Endometrial microvascular endothelial cells (primary cell): ENCODE measurements around the gene GRHL3. TPM values are rescaled to one million over a fixed set of nuclear protein-coding genes. Genes with fewer than 3 reads are reported as not detected.

Experiments used
- in situ Hi-C: cut with HindIII; loops from 2 replicates; pipeline ENCODE4 v1.10.0; 2017; ENCODE audit warnings: low sequenced_read_pairs, low pct_unique_long_range_greater_than_20kb; ENCODE audit errors: inconsistent ontology term
- total RNA-seq: library from RNA; depleted of rRNA; stranded (reverse); fragments of >200 nt; gene quantifications from one replicate; pipeline ENCODE4 v1.2.3, GENCODE V29; 2015; ENCODE audit errors: inconsistent ontology term

The GRHL3 gene
- total RNA-seq, 1 donor from 2014 or later = not detected

GRCh38 chr1:24361811-24362210 is 42.7 kb downstream of the GRHL3 start:
- in situ Hi-C loops = no loop called here

DNA sequence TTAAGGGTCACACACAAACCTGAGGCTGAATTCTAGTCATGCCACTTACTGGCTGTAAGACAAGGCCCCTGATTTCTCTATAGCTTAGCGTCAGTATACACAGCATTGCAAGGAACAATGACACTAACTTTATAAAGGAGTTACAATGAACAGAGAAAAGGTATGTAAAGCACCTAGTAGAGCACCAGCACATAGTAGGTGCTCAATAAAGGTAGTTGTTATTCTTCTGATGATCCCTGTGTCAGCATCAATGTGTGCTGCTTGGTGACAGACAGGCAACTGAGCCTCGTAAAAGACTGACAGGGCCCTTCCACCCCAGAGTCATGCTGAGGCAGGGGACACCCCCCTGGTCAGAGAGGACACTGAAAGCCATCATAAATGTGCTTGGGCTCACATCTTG is 43.2 kb downstream of the GRHL3 start:
- in situ Hi-C loops = no loop called here

- in situ Hi-C loops = no loop called here
These were observed 43.9 kb downstream of the GRHL3 start for GRCh38 chr1:24362982-24363614.

- in situ Hi-C loops = no loop called here
These were observed 44.8 kb downstream of the GRHL3 start for GRCh38 chr1:24363994-24364393.

DNA sequence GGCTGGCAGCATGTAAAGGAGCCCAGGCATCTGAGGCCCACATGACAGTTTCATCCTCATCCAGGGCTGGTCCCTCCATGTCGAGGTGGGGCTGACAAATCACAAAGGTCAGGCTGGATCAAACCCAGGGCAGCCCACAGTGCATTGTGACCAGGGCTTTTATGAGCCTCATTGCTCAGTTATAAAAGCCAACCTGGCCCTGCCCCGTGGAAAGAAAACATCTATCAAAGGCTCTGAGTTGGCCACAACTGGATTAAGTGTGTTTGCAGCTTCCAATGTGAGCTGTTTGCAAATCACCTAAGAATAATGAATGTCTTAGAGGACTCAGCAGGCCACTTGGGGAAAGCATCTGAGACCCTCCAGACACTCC is 45.4 kb downstream of the GRHL3 start:
- in situ Hi-C loops = no loop called here

DNA sequence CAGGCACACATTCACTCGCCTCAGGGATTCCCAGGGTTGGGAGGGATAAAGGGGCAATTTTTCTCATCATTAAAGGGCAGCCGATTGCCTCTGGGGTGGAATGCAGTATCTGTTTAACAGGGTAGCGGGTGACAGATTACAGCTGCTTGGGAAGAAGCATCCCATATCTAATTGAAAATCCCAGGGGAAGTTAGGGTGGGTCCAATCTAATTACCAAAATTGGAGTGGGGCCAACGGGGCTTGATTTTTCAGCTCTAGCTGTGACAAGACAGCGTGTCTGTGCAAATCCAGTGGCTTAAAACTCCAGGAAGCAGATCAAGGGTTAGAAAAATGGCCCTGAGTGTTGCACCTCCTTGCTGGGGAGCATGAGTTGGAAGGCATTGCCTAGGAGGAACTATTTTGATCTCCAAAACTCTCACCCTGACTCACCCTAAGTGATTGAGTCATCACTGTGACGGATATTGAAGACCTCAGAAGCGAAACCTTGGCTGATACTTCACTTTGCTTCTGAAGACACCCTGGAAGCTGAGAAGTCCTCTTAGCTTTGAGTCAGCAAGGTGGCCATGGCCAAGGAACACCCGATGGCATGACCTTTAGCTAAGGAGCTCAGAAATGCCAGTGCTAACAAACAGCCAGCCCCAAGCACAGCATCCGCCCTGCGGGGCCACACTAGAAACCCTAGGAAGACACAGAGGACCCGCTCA is 46.0 kb downstream of the GRHL3 start:
- in situ Hi-C loops = no loop called here

- in situ Hi-C loops = no loop called here
These were observed 47.5 kb downstream of the GRHL3 start for GRCh38 chr1:24366707-24367106.

GRCh38 chr1:24369199-24369598 is 50.0 kb downstream of the GRHL3 start:
- in situ Hi-C loops = no loop called here

- in situ Hi-C loops = no loop called here
These were observed 50.6 kb downstream of the GRHL3 start for GRCh38 chr1:24369801-24370200.

GRCh38 chr1:24373044-24373443 is 53.9 kb downstream of the GRHL3 start:
- in situ Hi-C loops = no loop called here

GRCh38 chr1:24373710-24374109 is 54.6 kb downstream of the GRHL3 start:
- in situ Hi-C loops = no loop called here

DNA sequence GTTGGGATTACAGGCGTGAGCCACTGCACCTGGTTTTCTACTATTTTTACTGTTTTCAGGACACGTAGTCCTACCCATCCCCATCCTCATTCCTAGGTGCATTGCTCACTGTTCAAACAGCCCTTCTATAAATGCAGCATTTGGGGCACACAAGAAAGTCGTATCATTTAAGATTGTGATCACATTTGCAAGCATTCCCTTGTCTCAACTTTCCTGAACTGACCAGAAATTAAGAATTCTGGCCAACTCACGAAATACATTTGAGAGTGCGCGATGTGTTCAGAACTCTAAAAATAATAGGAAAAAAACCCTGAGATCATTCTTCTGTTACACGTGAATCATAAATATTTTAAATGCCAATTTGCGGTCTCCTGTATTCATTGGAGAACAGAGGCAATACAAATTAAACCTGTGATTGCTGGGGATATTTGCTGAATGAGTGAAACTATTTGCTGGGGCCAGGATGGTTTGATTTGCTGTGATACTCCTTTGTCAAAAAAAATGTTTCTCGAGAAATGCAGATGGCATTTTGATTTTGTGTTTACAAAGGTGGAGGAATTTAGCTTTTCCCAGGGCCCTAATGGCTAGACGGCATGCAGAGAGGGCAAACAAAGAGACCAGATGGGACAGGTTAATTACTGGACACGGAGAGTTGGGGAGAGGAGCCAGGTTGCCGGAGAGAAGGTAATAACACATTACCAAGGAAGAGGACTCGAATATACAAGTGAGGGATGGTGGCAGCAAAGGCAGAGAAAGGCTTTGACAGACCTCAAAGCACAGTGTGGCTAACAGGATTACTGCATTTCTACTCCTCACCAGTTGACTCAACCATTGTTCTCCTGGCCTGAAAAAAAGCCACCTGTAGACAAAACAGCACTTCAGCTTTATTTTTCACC is 56.0 kb downstream of the GRHL3 start:
- in situ Hi-C loops = no loop called here

- in situ Hi-C loops = no loop called here
These were observed 60.7 kb downstream of the GRHL3 start for GRCh38 chr1:24379733-24380315.

GRCh38 chr1:24380508-24380907 is 61.4 kb downstream of the GRHL3 start:
- in situ Hi-C loops = no loop called here

DNA sequence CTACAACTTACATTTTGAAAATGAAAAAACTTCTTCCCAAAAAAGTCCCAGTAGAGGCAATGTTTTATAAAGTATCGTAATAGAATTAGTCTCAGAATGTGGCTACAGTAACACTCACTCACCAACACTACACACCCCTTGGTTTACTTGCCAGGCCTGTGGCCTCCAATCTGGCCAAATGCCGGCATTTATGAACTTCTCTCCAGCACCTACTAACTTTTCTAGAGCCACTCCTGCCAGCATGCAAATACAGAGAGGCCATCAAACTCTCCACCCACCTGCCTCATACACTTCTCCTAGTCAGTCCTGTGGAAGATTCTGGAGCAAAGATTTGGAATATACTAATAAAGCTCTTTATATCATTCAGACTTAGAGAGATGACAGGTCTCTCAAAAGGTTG is 62.1 kb downstream of the GRHL3 start:
- in situ Hi-C loops = no loop called here

- in situ Hi-C loops = no loop called here
These were observed 63.0 kb downstream of the GRHL3 start for GRCh38 chr1:24382165-24382577.

GRCh38 chr1:24383381-24383940 is 64.3 kb downstream of the GRHL3 start:
- in situ Hi-C loops = no loop called here

- in situ Hi-C loops = no loop called here
These were observed 65.3 kb downstream of the GRHL3 start for GRCh38 chr1:24384251-24385090.
